NCI-H1105 treated with DMSO at 0.1 percent for 48 hours (cell line): Measurements from ENCODE around the gene QSOX1.
"Not testable (repeated sequence)": the region's sequence is repeated elsewhere in the genome, so short reads cannot be mapped to it uniquely, and the experiment has no call there.

ENCODE experiments used
- DNase-seq: peaks from one replicate; lab custom pipeline; 2025; lab: John Stamatoyannopoulos, UW

QSOX1 gene, protein sequence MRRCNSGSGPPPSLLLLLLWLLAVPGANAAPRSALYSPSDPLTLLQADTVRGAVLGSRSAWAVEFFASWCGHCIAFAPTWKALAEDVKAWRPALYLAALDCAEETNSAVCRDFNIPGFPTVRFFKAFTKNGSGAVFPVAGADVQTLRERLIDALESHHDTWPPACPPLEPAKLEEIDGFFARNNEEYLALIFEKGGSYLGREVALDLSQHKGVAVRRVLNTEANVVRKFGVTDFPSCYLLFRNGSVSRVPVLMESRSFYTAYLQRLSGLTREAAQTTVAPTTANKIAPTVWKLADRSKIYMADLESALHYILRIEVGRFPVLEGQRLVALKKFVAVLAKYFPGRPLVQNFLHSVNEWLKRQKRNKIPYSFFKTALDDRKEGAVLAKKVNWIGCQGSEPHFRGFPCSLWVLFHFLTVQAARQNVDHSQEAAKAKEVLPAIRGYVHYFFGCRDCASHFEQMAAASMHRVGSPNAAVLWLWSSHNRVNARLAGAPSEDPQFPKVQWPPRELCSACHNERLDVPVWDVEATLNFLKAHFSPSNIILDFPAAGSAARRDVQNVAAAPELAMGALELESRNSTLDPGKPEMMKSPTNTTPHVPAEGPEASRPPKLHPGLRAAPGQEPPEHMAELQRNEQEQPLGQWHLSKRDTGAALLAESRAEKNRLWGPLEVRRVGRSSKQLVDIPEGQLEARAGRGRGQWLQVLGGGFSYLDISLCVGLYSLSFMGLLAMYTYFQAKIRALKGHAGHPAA

DNA sequence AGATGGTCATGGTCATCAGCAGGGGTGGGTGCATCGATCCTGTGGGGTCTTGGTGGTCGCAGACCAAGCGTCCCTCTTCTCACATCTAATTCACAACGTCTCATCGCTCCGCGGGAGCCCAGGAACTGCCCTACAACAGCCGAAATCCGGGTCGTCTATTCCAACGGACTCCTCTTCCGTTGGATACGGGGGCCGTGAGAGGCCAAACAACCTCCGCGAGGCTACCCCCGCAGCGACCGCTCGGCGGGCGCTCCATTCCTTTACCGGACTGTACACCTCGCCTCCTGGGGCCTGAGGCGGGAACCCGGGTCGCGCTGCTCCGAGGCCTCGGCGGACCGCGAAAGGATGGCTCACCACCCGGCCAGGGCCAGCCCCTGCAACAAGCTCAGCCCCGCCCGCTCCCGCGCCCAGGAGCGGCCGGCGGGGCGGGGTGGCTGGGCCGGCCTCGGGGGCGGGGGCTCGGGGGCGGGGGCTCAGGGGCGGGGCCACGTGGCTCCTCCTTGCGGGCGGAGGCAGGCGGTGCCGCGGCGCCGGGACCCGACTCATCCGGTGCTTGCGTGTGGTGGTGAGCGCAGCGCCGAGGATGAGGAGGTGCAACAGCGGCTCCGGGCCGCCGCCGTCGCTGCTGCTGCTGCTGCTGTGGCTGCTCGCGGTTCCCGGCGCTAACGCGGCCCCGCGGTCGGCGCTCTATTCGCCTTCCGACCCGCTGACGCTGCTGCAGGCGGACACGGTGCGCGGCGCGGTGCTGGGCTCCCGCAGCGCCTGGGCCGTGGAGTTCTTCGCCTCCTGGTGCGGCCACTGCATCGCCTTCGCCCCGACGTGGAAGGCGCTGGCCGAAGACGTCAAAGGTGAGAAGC lies at the start of gene QSOX1:
QSOX1 (plus strand) TSS at position 545 of the 857 bp plus-strand sequence; CDS start at position 584, 39 bp downstream.
- DNase-seq: peak; percentile 82

- no peak for DNase-seq
Observed at GRCh38 chr1:180112091-180112490, 42.6 kb upstream of the QSOX1 start.

- no peak for DNase-seq
Observed at GRCh38 chr1:180112984-180113647, 41.6 kb upstream of the QSOX1 start.

- DNase-seq: no peak
Observed at GRCh38 chr1:180114396-180114945, 40.2 kb upstream of the QSOX1 start.

DNA sequence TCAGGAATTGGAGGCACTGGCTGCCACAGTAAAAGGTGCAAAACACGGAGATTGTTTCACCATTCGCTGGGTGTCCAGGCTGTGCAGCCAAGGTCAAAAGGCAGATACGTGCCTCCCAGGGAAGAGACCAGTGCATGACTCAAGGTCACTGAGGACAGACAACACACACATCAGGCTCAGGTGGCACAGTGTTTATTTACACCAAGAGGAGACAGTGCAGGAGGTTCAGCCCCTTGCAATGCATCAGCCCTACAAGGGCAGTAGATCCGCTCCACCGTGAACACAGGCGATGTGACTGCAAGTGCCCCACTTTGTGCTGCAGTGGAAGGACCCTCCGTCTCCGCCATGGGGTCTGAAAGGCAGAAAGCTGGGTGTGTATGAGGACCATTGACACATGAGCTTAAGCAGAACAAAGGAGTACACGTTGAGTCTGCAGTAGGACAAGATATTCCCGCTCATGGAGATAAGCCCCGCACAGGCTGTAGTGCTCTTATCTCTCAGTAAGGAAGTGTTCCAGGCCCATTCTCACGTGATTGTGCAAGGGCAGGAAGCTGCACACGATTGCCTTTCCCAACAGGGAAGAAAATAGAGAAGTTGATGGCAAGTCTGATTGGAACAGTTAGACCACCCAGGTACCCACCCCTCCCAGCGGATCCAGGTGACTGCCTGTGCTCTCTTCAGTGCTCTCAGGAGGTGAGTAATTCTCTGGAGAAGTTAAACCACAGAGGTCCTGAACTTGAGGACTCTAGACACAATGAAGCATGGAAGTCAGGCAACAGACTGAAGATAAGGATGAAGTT lies 37.5 kb upstream of the QSOX1 start:
- DNase-seq: no peak

GRCh38 chr1:180117764-180118116 lies 36.9 kb upstream of the QSOX1 start:
- no peak for DNase-seq

DNA sequence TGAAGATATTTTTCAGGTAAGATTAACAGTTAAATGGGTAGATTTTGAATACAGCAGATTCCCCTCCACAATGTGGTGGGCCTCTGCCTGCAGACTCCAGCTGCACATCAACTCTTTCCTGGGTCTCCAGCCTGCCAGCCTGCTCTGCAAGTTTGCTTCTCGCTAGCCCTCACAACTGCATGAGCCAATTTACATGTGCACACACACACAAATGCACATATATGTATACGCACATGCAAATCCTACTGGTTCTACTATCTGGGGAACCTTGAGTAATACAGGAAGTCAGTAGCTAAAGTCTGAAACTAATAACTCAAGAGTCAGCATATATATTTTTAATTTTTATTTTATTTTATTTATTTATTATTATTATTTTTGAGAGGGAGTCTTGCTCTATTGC lies 34.8 kb upstream of the QSOX1 start:
- no peak for DNase-seq

DNA sequence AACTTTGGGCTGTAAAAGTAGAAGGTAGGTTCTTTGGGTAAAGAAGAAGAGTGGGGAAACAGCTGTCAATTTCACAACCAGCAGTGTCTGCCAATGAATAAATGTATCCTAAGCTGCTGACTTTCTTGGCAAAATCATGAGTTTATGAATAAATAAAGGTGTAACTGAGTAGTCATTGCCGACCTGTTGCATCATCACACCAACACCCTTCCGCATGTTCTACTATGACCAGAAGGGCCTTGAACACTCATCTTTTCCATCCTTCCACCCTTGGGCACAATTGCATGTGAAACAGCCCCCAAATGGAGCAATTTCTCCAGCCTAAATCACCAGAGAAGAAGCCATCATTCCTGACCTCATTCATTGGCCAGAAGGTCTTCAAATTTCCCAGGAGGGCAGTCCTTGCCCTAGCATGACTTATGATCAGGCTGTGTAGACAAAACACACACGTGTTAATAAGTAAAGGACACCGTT lies 31.2 kb upstream of the QSOX1 start:
- no peak for DNase-seq

- DNase-seq: no peak
Observed at GRCh38 chr1:180130651-180131050, 24.0 kb upstream of the QSOX1 start.

- no peak for DNase-seq
Observed at GRCh38 chr1:180131510-180131909, 23.2 kb upstream of the QSOX1 start.

- DNase-seq: no peak
Observed at GRCh38 chr1:180133193-180133592, 21.5 kb upstream of the QSOX1 start.

- not testable (repeated sequence) for DNase-seq
Observed at GRCh38 chr1:180133688-180134087, 21.0 kb upstream of the QSOX1 start.

- no peak for DNase-seq
Observed at GRCh38 chr1:180135535-180135934, 19.1 kb upstream of the QSOX1 start.

DNA sequence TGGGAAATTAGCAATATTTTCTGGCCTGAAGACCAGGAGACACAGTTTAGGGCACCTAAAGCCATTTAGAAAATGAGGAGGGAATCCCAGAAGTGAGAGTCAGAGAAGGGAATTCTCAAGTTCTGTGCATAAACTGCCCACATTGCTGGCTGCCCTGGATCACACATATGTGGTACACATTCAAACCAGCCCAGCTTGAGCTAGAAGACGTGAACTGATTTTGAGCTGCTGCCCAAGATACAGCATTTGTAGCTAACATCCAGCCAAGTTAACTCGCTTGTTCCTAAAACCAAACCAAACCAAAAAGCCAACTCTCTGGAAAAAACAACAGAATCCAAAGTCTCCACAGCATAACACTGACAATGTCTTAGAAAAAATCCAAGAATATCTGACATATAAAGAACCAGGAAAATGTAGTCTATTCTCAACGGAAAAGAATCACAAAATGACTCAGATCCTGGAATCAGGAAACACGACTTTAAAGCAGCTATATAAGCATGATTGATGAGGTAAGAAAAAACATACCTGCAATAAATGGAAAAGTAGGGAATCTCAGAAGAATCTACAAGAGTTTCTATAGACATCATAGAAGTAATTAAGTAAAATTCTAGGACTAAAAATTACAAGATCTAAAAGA lies 18.2 kb upstream of the QSOX1 start:
- DNase-seq: no peak

DNA sequence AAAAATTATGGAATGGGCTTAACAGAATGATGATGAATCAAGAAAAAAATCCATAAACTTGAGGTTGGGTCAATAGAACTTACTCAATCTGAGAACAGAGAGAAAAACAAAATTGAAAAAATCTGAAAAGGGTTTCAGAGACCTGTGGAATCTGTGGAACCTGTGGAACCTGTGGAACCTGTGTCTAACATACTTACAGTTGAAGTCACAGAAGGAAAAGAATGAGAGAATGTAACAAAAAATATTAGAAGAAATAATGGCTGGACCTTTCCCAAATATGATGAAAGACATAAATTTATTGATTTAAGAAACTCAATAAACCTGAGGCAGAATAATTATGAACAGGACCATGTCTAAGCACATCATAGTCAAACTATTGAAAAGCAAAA lies 17.7 kb upstream of the QSOX1 start:
- no peak for DNase-seq

DNA sequence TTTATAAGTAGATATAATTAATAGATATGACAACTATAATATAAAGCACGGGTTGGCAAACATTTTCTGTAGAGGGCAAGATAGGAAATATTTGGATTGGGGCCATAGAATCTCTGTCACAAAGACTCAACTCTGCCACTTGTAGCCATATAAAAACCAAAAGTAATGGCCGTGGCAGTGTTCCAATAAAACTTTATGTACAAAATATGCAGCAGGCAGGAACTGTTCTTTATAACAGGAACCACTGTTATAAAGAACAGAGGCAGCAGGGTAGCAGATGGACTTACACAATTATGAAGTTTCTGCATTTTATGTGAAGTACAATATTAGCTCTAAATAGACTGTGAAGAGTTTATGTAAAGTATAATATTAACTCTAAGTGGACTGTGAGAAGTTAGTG lies 16.9 kb upstream of the QSOX1 start:
- DNase-seq: peak; percentile 5

GRCh38 chr1:180141381-180141934 lies 13.2 kb upstream of the QSOX1 start:
- no peak for DNase-seq

DNA sequence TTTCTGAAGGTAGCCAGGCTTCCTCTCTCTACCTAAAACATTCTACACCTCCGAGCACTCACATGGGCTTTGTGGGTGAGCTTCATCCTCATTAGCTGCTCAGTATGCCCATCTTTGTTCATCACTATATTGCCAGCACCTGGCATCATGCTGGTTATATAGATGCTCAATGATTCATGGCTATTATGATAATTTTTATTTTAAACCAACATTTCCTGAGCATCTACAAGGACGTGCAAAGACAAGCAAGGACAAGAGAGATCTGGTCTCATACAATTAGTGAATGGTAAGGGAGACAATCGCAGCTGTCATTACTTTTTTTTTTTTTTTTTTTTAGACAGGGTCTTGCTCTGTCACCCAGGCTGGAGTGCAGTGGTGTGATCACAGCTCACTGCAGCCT lies 11.3 kb upstream of the QSOX1 start:
- DNase-seq: no peak

- DNase-seq: no peak
Observed at GRCh38 chr1:180144659-180145357, 9.9 kb upstream of the QSOX1 start.
